Effector memory CD4-positive, alpha-beta T cell (primary cell): ENCODE data around the gene LRBA.

ENCODE experiments used
- DNase-seq, 3 donors: peaks; one replicate each; pipeline ENCODE4 v3.0.0-alpha.2; 2020
- H3K27ac ChIP-seq: 2 replicates; pipeline ENCODE4 v1.7.0; 2013; ENCODE audit warnings: mild to moderate bottlenecking, low read length, moderate library complexity; ENCODE audit not compliant: insufficient read depth, poor library complexity, severe bottlenecking
- H3K27me3 ChIP-seq: replicated peaks from 2 replicates; pipeline ENCODE4 v1.7.0; 2013; ENCODE audit warnings: mild to moderate bottlenecking, low read length; ENCODE audit not compliant: insufficient read depth, control insufficient read depth, poor library complexity, severe bottlenecking
- H3K36me3 ChIP-seq: 2 replicates; pipeline ENCODE4 v1.7.0; 2013; ENCODE audit warnings: mild to moderate bottlenecking, low read length, moderate library complexity; ENCODE audit not compliant: control insufficient read depth, insufficient read depth
- H3K4me1 ChIP-seq: 2 replicates; pipeline ENCODE4 v1.7.0; 2013; ENCODE audit warnings: low read length, mild to moderate bottlenecking; ENCODE audit not compliant: control insufficient read depth, insufficient read depth, poor library complexity, severe bottlenecking
- H3K4me3 ChIP-seq: 2 replicates; pipeline ENCODE4 v1.7.0; 2013; ENCODE audit warnings: low read length, low read depth, mild to moderate bottlenecking; ENCODE audit not compliant: insufficient read depth, poor library complexity, severe bottlenecking
- H3K9me3 ChIP-seq: 2 replicates; pipeline ENCODE4 v1.7.0; 2013; ENCODE audit warnings: mild to moderate bottlenecking, low read length, moderate library complexity; ENCODE audit not compliant: control insufficient read depth

Gene LRBA

GRCh38 chr4:150782311-150782710 is 232.8 kb downstream of the LRBA start:
- Histone ChIP-seq H3K27me3 (no peaks in the 10 kb centered on the region), H3K9me3 (no peaks in the 10 kb centered on the region), H3K36me3 (no peaks in the 10 kb centered on the region), H3K4me1 (no peaks in the 10 kb centered on the region), H3K27ac (no peak overlapping the region), H3K4me3 (no peak overlapping the region)
- DNase-seq, result no peak

DNA sequence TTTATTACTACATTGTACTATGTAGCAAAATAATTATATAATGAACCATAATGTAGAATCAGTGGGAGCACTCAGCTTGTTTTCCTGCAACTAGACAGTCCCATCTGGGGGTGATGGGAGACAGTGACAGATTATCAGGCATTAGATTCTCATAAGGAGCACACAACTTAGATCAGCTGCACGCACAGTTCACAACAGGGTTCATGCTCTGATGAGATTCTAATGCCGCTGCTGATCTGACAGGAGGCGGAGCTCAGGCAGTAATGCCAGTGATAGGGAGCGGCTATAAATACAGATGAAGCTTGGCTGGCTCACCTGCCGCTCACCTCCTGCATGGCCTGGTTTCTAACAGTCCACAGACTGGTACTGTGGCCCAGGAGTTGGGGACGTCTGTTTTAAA is 233.9 kb downstream of the LRBA start:
- no peak for DNase-seq
- H3K4me1 ChIP-seq, result no peaks in the 10 kb centered on the region
- no peaks in the 10 kb centered on the region for H3K36me3 ChIP-seq
- no peak overlapping the region for H3K27ac ChIP-seq
- H3K4me3 ChIP-seq, result no peak overlapping the region
- H3K27me3 ChIP-seq, result no peaks in the 10 kb centered on the region
- no peaks in the 10 kb centered on the region for H3K9me3 ChIP-seq

DNA sequence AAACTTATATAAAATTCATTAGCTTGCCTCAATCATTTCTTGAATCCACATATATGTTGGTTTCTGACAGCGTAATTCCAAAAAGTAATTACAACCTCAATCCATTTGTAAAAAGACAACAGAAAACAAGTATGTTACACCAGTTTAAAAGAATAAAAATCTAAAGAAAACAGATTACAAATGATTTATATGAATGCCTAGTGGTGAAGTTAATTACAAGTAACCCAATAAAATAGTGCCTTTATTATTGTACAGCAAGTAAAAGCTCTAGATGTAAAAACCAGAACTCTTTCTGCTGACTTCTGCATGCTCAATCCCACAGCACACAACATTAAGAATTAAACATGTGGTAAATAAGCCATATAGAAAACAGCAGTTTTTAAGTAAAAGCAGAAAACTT is 235.4 kb downstream of the LRBA start:
- DNase-seq, result no peak
- H3K4me1 ChIP-seq, result no peaks in the 10 kb centered on the region
- no peaks in the 10 kb centered on the region for H3K27me3 ChIP-seq
- no peaks in the 10 kb centered on the region for H3K36me3 ChIP-seq
- H3K27ac ChIP-seq, result no peak overlapping the region
- H3K4me3 ChIP-seq, result no peak overlapping the region
- H3K9me3 ChIP-seq, result no peaks in the 10 kb centered on the region

DNA sequence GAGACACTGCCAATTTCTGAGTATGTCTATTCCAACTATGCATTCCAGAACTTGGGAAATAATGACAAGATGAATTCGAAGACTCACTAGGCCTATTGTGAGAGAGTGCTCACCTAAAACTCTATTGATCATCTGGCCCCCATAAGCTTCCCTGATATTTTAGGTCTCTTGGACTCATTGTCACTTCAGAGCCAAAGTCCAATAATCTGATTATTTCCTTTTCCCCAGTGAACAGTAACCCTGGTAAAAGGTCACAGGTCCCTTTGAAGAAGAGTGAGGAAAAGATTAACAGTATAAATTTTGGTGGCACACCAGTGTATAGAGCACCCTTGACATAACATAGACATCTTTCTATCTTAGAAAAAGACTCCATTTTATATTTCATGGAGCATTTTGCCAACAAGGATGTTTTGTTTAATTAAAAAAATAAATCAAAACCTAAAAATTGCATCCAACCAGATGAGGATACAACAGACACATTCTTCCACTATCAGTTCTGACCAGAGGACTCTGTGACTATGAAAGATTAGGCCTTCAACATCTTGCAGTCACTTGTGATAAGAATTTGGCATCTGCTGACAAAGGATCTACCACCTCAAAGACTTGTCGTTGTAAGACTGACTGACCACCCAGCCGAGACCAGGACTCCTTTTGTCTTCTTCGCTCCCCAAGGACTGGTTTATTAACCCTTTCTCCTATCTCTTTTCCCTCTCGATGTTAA is 241.2 kb downstream of the LRBA start:
- H3K27ac ChIP-seq, result no peak overlapping the region
- no peaks in the 10 kb centered on the region for H3K27me3 ChIP-seq
- no peaks in the 10 kb centered on the region for H3K36me3 ChIP-seq
- H3K9me3 ChIP-seq, result no peaks in the 10 kb centered on the region
- no peak overlapping the region for H3K4me3 ChIP-seq
- DNase-seq, result no peak
- no peaks in the 10 kb centered on the region for H3K4me1 ChIP-seq

DNA sequence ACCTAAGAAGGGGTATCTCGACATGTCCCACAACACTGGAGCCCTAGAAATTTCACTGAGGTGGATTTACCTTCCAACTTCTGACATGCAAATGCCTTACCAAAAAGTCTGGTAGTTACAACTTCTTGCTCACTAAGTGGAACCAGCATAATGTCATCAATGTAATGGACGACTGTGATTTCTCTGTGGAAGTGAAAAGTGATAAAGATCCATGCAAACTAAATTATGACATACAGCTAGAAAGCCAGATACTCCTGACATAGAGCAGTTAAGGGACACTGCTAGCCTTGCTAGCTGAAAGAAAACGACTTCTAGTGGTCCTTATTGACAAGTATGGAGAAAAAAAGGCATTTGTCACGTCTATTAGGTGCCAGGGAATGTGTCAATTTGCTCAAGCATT is 242.1 kb downstream of the LRBA start:
- Histone ChIP-seq H3K9me3 (no peaks in the 10 kb centered on the region), H3K36me3 (no peaks in the 10 kb centered on the region), H3K27me3 (no peaks in the 10 kb centered on the region), H3K4me3 (no peak overlapping the region), H3K4me1 (no peaks in the 10 kb centered on the region), H3K27ac (no peak overlapping the region)
- DNase-seq, result no peak

DNA sequence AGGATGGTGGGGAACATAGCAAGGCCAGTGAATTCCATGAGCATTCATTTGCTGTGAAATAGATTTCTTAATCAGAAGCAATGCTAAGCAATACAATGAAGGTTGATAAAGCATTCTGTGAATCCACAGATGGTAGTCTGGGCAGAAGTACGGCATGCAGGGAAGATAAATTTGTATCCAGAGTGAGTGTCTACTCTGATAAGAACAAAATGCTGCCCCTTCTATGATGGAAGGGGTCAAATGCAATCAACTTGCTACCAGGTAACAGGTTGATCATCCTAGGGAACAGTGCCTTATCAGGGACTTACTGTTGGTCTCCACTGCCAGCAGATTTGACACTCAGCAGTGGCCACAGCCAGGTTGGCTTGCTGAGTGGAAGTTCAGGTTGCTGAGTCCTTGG is 243.7 kb downstream of the LRBA start:
- no peak for DNase-seq
- H3K27me3 ChIP-seq, result no peaks in the 10 kb centered on the region
- H3K9me3 ChIP-seq, result no peaks in the 10 kb centered on the region
- no peaks in the 10 kb centered on the region for H3K4me1 ChIP-seq
- H3K27ac ChIP-seq, result no peak overlapping the region
- no peaks in the 10 kb centered on the region for H3K36me3 ChIP-seq
- no peak overlapping the region for H3K4me3 ChIP-seq

DNA sequence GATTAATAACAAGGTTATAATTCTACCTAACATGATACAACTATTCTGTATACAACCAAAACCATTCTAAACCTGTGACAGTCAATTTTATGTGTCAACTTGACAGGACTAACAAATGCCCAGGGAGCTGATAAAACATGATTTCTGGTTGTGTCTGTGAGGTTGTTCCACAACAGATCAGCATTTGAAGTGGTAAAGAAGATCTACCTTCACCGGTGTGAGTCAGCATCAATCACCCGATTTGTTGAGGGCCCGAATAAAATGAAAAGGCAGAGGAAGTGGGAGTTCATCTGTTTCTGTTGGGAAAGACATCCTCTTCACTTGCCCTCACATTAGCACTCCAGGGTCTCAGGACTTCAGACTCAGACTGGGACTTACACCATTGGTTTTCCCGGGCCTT is 245.2 kb downstream of the LRBA start:
- H3K27ac ChIP-seq, result no peak overlapping the region
- H3K27me3 ChIP-seq, result no peaks in the 10 kb centered on the region
- no peaks in the 10 kb centered on the region for H3K9me3 ChIP-seq
- DNase-seq, result no peak
- no peak overlapping the region for H3K4me3 ChIP-seq
- H3K4me1 ChIP-seq, result no peaks in the 10 kb centered on the region
- H3K36me3 ChIP-seq, result no peaks in the 10 kb centered on the region

GRCh38 chr4:150769248-150769647 is 245.8 kb downstream of the LRBA start:
- Histone ChIP-seq H3K36me3 (no peaks in the 10 kb centered on the region), H3K27ac (no peak overlapping the region)
- DNase-seq, result no peak

GRCh38 chr4:150768497-150768896 is 246.6 kb downstream of the LRBA start:
- no peak overlapping the region for H3K4me3 ChIP-seq
- H3K9me3 ChIP-seq, result no peaks in the 10 kb centered on the region
- H3K36me3 ChIP-seq, result no peaks in the 10 kb centered on the region
- DNase-seq, result no peak
- no peak overlapping the region for H3K27ac ChIP-seq
- H3K4me1 ChIP-seq, result no peaks in the 10 kb centered on the region
- H3K27me3 ChIP-seq, result no peaks in the 10 kb centered on the region

More at GRCh38 chr4:150769248-150769647, 245.8 kb downstream of the LRBA start:
- no peak overlapping the region for H3K4me3 ChIP-seq
- H3K27me3 ChIP-seq, result no peaks in the 10 kb centered on the region
- no peaks in the 10 kb centered on the region for H3K9me3 ChIP-seq
- H3K4me1 ChIP-seq, result no peaks in the 10 kb centered on the region

- no peaks in the 10 kb centered on the region for H3K36me3 ChIP-seq
- no peak overlapping the region for H3K4me3 ChIP-seq
- H3K4me1 ChIP-seq, result no peaks in the 10 kb centered on the region
- H3K27ac ChIP-seq, result no peak overlapping the region
- no peak for DNase-seq
- H3K9me3 ChIP-seq, result no peaks in the 10 kb centered on the region
- H3K27me3 ChIP-seq, result no peaks in the 10 kb centered on the region
Measured at GRCh38 chr4:150765216-150765615, 249.9 kb downstream of the LRBA start.
